Measurements from ENCODE around the gene LYL1.

GRCh38 chr19:13091400-13092157, 11.1 kb downstream of the LYL1 start:
- TF ChIP-seq POLR2AphosphoS5 (IDR thresholded peaks at IDR 0.05; ENCODE audit: low read depth, low read length) (no peak), POLR2A (IDR thresholded peaks at IDR 0.05; ENCODE audit: low read depth, low read length) (no peak), TAF1 (IDR thresholded peaks at IDR 0.05; ENCODE audit: low read depth, low read length) (no peak), PAX5 (IDR thresholded peaks at IDR 0.05; ENCODE audit: insufficient read depth, low read length, severe bottlenecking) (no peak), SPI1 (IDR thresholded peaks at IDR 0.05; ENCODE audit: low read depth, low read length) (no peak)

All from GM12891 (cell line).